KBM-7 (cell line): ENCODE results near the gene MYH9.
A peak's percentile ranks its signal among the peaks of the same experiment; 100 is the strongest.
"Not testable (repeated sequence)": the region's sequence is repeated elsewhere in the genome, so short reads cannot be mapped to it uniquely, and the experiment has no call there.

Experiments
- DNase-seq: peaks from one replicate; pipeline ENCODE4 v3.0.0-alpha.2; 2015
- in situ Hi-C: fragments of 300-500 bp; cut with MboI; formaldehyde crosslinking; loops from 2 replicates; pipeline ENCODE4 v1.14.3; 2020; ENCODE audit warnings: low sequenced_read_pairs, low pct_unique_long_range_greater_than_20kb, mixed read lengths

Gene MYH9

GRCh38 chr22:36391638-36392037 lies 3.9 kb upstream of the MYH9 start:
- in situ Hi-C loops, result no loop called here
- DNase-seq, result no peak

DNA sequence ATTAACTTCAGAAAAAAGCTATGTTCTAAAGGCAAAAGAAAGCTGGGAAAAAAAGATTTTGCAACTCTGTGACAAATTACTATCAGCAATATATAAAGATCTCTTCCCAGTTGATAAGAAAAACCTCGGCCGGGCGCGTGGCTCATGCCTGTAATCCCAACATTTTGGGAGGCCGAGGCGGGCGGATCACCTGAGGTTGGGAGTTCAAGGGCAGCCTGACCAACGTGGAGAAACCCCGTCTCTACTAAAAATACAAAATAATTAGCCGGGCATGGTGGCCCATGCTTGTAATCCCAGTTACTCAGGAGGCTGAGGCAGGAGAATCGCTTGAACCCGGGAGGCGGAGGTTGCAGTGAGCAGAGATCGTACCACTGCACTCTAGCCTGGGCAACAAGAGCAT lies 1.4 kb upstream of the MYH9 start:
- DNase-seq, in situ Hi-C loops: not testable (repeated sequence)

DNA sequence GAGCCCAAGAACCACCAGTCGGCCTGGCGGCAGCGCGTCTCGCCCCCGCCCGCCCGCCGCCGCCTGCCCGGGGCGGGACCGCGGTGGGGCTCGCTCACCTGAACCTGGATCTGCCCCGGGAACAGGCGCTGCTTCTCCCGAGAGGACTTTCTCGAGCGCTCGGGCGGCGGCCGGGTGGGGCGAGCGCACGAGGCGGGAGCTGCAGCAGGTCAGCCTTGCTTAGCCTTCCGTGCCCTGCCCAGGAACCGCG lies 133 bp downstream of the MYH9 start:
- in situ Hi-C loops, result no loop called here
- DNase-seq, result no peak

GRCh38 chr22:36386900-36387708 lies 663 bp downstream of the MYH9 start:
- peak; percentile 80 for DNase-seq
- in situ Hi-C loops, result no loop called here

DNA sequence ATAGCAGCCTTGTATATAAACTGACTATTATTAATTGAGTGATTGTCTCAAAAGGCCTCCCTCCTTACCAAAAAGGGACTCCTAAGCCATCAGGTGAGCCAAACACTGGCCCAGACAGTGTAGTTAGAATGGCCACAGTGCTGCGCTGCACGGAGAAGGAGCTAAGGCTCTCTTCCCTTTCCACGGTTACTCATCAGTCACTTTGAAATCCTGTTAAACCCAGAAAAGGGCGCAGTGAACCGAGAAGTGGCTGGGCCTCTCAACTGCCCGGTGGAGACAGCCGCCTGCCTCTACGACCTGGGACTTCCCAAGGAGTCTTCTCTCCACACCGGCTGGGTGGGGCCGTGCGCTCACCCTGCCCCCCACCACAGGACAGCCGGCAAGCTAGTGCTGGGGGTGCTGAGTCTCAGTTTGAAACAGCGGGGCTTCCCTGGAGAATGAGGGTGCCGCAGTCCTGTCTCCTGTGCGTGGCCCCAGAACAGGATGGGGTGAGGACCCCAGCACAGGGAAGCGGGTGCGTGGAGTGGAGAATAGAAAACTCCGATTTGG lies 1.3 kb downstream of the MYH9 start:
- in situ Hi-C loops, result no loop called here
- peak; percentile 60 for DNase-seq

- no peak for DNase-seq
- in situ Hi-C loops, result no loop called here
These were observed 2.0 kb downstream of the MYH9 start for GRCh38 chr22:36385491-36386350.

GRCh38 chr22:36384766-36385481 lies 2.8 kb downstream of the MYH9 start:
- DNase-seq, result peak; percentile 82

DNA sequence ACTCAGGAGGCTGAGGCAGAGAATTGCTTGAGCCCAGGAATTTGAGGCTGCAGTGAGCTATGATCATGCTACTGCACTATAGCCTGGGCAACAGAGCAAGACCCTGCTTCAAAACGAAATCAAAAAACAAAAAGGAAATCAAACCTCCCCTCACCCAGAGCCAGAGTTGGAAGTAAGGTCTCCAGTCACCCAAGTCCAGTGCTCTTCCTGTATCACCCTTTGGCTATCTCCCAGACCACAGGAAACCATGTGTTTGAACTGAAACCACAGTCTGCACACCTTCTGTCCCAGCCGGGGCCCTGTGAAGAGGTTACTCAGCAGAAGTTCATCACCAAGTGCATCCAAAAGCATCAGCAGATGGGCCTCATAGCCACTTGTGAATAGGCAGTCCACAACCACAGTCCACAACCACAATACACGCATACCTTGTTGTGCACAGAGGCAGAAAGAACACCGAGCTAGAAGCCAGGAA lies 4.6 kb downstream of the MYH9 start:
- peak; percentile 50 for DNase-seq
- in situ Hi-C loops, result no loop called here

More at GRCh38 chr22:36384766-36385481, 2.8 kb downstream of the MYH9 start:
- in situ Hi-C loops, result no loop called here

- DNase-seq, result no peak
- in situ Hi-C loops, result no loop called here
These were observed 6.1 kb downstream of the MYH9 start for GRCh38 chr22:36381513-36382128.

- in situ Hi-C loops, result no loop called here
- DNase-seq, result no peak
These were observed 8.0 kb downstream of the MYH9 start for GRCh38 chr22:36379593-36380361.

GRCh38 chr22:36378869-36379217 lies 8.9 kb downstream of the MYH9 start:
- in situ Hi-C loops, result no loop called here
- no peak for DNase-seq

DNA sequence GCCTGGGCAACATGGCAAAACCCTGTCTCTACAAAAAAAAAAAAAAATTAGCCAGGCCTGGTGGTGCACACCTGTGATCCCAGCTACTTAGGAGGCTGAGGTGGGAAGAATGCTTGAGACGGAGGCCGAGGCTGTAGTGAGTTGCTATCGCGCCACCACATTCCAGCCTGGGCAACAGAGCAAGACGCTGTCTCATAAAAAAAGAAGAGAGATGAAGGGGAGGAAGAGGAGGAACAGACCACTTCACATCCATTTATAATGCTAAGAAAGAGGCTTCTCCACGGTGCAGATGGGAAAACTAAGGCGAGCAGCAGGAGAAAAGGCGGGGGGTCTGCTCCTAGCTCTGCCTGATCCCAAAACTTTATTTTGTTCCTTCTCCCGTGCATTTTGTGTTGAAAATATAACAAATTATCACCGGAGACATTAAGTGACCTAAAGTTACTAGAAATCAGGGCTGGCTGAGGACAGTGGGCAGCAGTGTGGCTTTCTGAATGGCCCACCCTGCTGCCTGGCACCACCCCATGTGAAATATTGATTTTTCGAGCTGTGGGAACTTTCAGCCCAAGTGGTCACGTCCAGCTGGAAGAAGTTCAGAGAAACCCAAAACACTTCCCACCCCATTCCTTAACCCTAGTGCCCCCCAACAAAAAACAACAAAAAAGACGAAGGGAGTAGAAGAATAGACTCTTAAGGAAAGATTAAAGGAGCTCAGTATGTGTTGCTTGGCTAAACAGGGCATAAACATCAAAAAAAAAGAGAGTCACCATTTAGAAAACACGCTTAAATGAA lies 9.5 kb downstream of the MYH9 start:
- in situ Hi-C loops, result no loop called here
- DNase-seq, result no peak

DNA sequence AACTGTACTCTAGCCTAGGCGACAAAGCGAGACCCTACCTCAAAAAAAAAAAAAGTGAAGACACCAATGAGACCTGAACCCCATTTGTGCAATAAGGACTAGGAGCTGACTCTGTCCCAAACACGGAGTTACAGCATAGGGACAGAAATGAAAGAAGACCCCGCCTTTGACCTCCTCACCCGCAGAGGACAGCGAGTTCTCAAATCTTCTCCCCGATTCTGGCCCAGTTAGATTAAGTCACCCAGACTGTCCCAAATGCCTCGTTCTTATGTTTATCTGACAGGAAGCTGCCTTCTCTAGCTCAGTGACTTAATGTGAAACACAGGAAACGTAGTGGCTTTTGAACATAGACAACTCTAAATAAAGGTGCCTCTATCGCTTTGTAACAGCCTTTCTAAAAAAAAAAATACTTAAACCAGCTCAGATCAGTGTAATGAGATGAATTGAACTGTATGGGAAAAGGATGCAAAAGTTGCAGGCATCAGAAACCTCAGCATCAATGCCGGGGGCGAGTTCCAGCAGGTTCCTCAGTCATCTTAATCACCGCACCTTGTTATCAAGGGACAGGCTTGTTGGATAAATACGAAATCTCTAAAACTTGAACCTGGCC lies 10.6 kb downstream of the MYH9 start:
- DNase-seq, result peak; percentile 61
- in situ Hi-C loops, result no loop called here

GRCh38 chr22:36376265-36376664 lies 11.5 kb downstream of the MYH9 start:
- no peak for DNase-seq
- in situ Hi-C loops, result no loop called here

GRCh38 chr22:36375071-36375980 lies 12.4 kb downstream of the MYH9 start:
- in situ Hi-C loops, result no loop called here
- DNase-seq, result no peak

- in situ Hi-C loops, result no loop called here
- DNase-seq, result no peak
These were observed 13.2 kb downstream of the MYH9 start for GRCh38 chr22:36374603-36375024.

- in situ Hi-C loops, result no loop called here
These were observed 14.5 kb downstream of the MYH9 start for GRCh38 chr22:36373258-36373579.

More at GRCh38 chr22:36373258-36373579, 14.5 kb downstream of the MYH9 start:
- DNase-seq, result peak; percentile 68
